ENCODE data around the gene NCKAP1.
"Not testable (repeated sequence)": the region's sequence is repeated elsewhere in the genome, so short reads cannot be mapped to it uniquely, and the experiment has no call there.

Gene NCKAP1

GRCh38 chr2:182999348-183000028 is 38.8 kb downstream of the NCKAP1 start:
- no peak for DNase-seq

GRCh38 chr2:182994228-182994912 is 43.9 kb downstream of the NCKAP1 start:
- no peak for DNase-seq

GRCh38 chr2:182982941-182983340 is 55.3 kb downstream of the NCKAP1 start:
- DNase-seq: no peak

- DNase-seq: not testable (repeated sequence)
These were observed 56.8 kb downstream of the NCKAP1 start for GRCh38 chr2:182981475-182981874.

- DNase-seq: no peak
These were observed 57.6 kb downstream of the NCKAP1 start for GRCh38 chr2:182980652-182981051.

- no peak for DNase-seq
These were observed 58.1 kb downstream of the NCKAP1 start for GRCh38 chr2:182980115-182980514.

- no peak for DNase-seq
These were observed 60.8 kb downstream of the NCKAP1 start for GRCh38 chr2:182977463-182977862.

GRCh38 chr2:182973441-182974352 is 64.6 kb downstream of the NCKAP1 start:
- no peak for DNase-seq

GRCh38 chr2:182972548-182972942 is 65.7 kb downstream of the NCKAP1 start:
- DNase-seq: no peak

GRCh38 chr2:182971820-182972547 is 66.3 kb downstream of the NCKAP1 start:
- DNase-seq: no peak

GRCh38 chr2:182970486-182970885 is 67.8 kb downstream of the NCKAP1 start:
- no peak for DNase-seq

- DNase-seq: no peak
These were observed 69.8 kb downstream of the NCKAP1 start for GRCh38 chr2:182968493-182968892.

- not testable (repeated sequence) for DNase-seq
These were observed 71.9 kb downstream of the NCKAP1 start for GRCh38 chr2:182966356-182966755.

- DNase-seq: no peak
These were observed 75.6 kb downstream of the NCKAP1 start for GRCh38 chr2:182962641-182963040.

- not testable (repeated sequence) for DNase-seq
These were observed 77.4 kb downstream of the NCKAP1 start for GRCh38 chr2:182960869-182961268.

GRCh38 chr2:182954789-182955188 is 83.5 kb downstream of the NCKAP1 start:
- DNase-seq: no peak

GRCh38 chr2:182952741-182953450 is 85.4 kb downstream of the NCKAP1 start:
- no peak for DNase-seq

GRCh38 chr2:182951948-182952663 is 86.2 kb downstream of the NCKAP1 start:
- no peak for DNase-seq

GRCh38 chr2:182950546-182950945 is 87.7 kb downstream of the NCKAP1 start:
- no peak for DNase-seq

GRCh38 chr2:182949572-182950189 is 88.6 kb downstream of the NCKAP1 start:
- no peak for DNase-seq

- no peak for DNase-seq
These were observed 89.2 kb downstream of the NCKAP1 start for GRCh38 chr2:182949052-182949451.

Data from stimulated activated CD4-positive, alpha-beta T cell treated with anti-CD3 and anti-CD28 coated beads, Interleukin-2, amount 100 ng/mL, for 48 hours (primary cell).